ELF-1 (cell line): ENCODE measurements around the gene OR6X1.
"Not testable (repeated sequence)": the region's sequence is repeated elsewhere in the genome, so short reads cannot be mapped to it uniquely, and the experiment has no call there.

Experiments
- DNase-seq: peaks from one replicate; pipeline ENCODE4 v3.0.0-alpha.2; 2016; ENCODE audit warnings: low read depth, low spot score

Gene OR6X1

GRCh38 chr11:123753110-123753509, 1.2 kb downstream of the OR6X1 start:
- DNase-seq: no peak

DNA sequence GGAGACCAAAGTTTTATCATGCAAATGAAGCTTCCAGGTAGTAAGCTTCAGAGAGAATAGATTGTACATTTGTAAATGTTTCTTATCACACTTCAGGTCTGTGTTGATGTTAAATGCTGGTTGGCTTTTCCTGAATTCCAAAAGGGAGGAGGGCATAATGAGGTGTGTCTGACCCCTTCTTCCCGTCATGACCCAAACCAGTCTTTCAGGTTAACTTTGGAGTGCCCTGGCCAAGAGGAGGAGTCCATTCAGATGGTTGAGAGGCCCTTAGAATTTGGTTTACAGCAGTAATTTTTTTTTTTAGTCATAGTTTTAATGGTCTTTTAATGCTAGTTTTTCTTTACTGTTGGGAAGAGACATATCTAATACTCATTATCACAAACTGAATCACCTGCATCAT, 2.5 kb downstream of the OR6X1 start:
- peak; percentile 44 for DNase-seq

DNA sequence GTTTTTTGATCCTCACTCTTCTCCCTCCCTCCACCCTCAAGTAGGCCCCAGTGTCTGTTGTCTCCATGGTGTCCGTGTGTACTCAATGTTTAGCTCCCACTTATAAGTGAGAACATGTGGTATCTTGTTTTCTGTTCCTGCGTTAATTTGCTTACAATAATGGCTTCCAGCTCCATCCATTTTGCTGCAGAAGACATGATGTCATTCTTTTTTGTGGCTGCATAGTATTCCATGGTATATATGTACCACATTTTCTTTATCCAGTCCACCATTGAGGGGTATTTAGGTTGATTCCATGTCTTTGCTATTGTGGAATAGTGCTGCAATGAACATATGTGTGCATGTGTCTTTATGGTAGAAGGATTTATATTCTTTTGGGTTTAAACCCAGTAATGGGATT, 6.0 kb downstream of the OR6X1 start:
- DNase-seq: not testable (repeated sequence)

- peak; percentile 53 for DNase-seq
Measured at GRCh38 chr11:123745764-123746451, 8.4 kb downstream of the OR6X1 start.

DNA sequence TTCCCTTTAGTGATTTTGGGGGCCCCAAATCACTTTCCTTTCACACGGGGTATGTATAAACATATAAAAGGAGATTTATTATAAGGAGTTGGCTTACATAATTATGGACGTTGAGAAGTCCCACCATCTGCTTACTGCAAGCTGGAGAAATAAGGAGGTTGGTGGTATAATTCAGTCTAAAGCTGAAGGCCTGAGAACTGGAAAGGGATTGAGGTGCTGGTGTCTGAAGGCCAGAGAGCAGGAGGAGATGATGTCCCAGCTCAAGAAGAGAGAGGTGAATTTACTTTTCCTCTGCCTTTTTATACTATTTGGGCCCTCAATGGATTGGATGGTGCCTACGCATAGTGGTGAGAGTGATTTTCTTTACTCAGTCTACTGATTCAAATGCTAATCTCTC, 11.6 kb downstream of the OR6X1 start:
- DNase-seq: no peak

GRCh38 chr11:123742031-123742723, 12.1 kb downstream of the OR6X1 start:
- peak; percentile 60 for DNase-seq

DNA sequence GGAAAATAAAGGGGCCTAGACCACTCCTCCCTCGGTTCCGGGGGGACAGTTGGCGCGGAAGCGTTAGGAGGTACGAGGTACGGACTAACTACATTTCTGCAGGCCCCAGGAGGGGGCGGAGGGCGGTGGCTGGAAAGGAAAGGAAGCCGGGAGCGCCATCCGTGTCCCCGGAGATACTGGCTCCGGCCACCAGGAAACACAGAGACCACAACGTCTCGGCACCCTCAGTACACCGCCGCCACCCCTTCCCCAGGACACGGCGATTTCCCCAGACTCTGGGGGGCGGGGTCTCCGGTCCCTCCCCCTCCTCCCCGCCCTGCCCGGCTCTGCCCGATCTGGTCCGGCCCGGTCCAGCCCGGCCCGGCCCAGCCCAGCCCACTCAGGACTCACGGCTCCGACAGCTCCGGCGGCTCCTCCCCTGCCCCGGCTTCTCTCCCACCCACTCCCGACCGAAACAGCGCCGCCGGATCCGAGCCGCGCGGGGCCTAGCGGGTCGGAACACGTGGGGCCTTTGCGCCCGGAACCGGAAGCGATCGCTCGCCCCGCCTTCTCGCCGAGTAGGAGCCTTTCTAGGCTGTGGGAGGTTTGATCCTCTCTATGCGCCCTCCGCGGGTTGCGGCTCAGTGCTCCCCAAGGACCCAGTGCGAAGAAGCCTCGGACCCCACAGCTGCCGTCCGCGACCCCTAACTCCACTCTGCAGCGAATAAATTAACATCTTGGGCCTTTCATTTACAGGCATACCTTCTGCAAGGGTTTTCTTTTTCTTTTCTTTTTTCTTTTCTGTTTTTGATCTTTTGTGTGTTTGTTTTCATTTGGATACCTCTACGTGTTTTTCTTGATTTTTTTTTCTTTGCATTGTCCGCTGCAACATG, 12.9 kb downstream of the OR6X1 start, which contains the start of gene ZNF202:
Gene ZNF202, minus strand, starts transcription at position 502 of the 872 bp plus-strand sequence. CDS start 10,772 bp downstream, outside the sequence.
- DNase-seq: peak; percentile 92

DNA sequence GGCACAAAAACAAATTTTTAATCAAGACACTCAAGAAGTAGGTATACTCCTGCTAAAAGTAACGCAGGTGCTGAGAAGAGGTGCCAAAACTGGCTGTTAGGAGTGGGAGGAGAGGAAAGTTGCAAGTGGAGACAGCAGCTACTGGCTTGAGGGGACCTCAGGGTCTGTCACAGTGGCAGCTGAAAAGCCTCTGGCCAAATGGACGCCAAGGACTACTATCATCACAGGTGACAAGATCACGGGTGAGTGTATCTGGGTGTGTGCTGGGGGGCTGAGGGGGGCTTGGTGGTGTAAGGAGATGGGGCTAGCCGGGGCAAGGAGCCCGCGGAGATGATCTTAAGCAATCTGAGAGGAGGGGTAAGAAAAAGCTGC, 13.5 kb downstream of the OR6X1 start:
- no peak for DNase-seq

GRCh38 chr11:123738374-123738773, 15.9 kb downstream of the OR6X1 start:
- no peak for DNase-seq

GRCh38 chr11:123736769-123737168, 17.5 kb downstream of the OR6X1 start:
- DNase-seq: no peak

- DNase-seq: no peak
Measured at GRCh38 chr11:123729602-123730001, 24.7 kb downstream of the OR6X1 start.

- DNase-seq: no peak
Measured at GRCh38 chr11:123725995-123726655, 28.2 kb downstream of the OR6X1 start.

GRCh38 chr11:123719452-123719851, 34.9 kb downstream of the OR6X1 start:
- DNase-seq: no peak

DNA sequence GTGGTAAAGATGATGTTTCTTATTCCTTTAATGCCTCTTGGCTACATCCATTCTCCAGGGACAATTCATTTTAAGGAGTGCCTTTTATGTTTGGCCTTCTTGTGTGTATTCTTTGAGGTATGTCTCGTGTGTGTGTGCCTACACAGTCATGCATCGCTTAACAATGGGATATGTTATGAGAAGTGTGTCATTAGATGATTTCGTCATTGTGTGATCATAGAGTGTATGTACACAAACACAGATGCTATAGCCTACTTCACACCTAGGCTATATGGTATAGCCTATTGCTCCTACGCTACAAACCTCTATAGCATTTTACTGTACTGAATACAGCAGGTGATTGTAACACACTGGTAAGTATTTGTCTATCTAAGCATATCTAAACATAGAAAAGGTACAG, 35.8 kb downstream of the OR6X1 start:
- DNase-seq: no peak

DNA sequence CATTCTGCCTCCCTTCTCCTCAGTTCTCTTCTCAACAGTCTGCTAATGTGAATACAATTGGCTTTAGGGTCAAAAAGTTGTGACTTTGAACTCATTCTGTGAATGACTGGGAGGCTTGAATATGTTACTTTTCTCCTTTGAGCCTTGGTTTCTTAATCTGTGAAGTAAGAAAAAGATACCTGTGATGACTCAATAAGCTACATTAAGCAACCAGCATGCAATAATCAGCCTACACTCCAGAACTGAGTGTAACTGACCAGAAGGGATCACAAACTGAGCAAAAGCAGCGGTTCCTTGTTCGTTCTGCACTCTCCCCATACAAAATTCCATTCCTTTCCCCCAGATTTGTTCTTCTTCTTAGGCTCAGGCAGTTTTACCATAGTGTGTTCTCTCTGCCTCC, 36.3 kb downstream of the OR6X1 start:
- no peak for DNase-seq

- DNase-seq: not testable (repeated sequence)
Measured at GRCh38 chr11:123712627-123713026, 41.7 kb downstream of the OR6X1 start.

DNA sequence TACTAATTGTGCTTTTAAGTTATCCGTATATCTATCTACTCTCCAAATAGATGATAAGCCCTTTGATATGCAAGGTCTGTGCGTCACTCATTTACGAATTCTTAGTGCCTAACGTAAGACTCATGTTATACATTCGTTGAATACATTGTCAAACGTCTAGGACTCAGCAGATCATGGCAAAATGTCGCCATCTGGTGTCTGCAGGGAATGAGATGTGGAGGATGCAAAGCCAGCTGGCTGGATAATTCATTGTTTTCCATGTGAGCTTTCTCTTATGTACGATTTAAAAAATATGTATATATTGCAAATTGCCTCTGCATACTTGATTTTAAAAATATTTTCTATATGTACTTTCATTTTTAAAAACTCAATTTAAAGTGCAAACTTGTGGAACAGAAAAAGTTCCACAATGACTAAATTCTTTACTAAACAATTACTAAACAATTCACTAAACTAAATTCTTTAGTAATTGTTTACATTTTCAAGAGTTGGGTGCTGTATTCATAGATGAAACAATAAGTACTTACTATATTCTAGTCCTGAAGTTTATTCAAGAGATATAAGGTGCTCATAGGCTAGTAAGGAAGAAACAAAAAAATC, 46.6 kb downstream of the OR6X1 start:
- DNase-seq: peak; percentile 42

DNA sequence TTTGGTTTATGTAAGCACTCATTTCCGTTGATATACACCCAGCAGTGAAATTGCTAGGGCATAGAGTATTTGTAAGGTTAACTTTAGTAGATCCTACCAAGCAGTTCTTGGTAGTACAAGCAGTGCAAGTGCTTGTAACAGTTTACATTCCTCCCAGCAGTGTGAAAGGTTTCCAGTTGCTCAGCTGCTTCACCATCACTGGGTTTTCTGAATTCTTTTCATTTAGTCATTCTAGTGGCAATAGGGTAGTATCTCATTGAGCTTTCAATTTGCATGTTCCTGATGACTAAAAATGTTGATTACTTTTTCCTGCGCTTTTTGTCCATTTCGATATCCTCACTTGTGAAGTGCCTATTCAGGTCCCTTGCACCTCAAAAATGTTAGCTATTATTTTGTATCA, 47.1 kb downstream of the OR6X1 start:
- DNase-seq: no peak

- DNase-seq: no peak
Measured at GRCh38 chr11:123704341-123704740, 50.0 kb downstream of the OR6X1 start.
